Suppressor macrophage (primary cell): ENCODE data around the gene GRIK4.
A peak's percentile ranks its signal among the peaks of the same experiment; 100 is the strongest.
"Not testable (repeated sequence)": the region's sequence is repeated elsewhere in the genome, so short reads cannot be mapped to it uniquely, and the experiment has no call there.

Experiments used
- DNase-seq, 4 experiments: peaks; one replicate each; pipeline ENCODE4 v3.0.0-alpha.2; 2020 to 2022

Gene GRIK4

DNA sequence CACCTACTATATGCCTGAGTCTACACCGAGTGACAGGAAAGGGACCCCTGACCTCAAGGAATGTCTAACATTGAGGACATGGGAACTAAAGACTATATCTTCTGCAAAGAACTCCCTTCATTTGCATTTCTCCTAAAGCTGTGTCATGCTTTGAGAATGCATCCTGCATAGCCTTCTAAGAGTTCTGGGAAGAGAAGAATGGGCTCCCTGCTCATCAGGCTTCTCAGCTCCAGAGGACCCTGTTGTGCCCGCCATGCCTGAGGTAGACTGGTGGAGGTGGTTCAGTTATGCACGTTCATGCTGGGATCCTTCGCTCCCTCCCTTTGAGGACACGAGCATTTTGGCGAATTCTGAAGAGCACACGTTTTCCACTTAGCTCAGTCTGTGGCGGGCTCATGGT lies 63.3 kb downstream of the GRIK4 start:
- DNase-seq = no peak

DNA sequence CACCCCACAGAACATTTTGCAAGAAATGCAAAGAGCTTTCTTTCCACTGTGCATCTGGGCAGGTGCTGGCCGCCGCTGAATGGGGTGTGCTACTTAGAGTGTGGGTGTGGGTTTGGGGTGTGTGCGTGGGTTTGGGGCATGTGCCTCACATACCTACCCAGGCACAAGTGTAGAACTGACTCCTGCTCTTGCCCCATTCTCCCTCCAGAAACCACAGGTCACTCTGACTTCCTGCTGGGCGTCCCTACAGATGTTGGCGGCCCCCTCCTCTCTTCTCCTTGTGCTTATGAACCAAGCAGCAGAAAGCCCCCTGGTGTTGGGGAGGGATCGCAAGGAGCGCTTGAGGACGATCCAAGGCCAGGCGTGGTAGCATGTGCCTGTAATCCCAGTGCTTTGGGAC lies 63.9 kb downstream of the GRIK4 start:
- no peak for DNase-seq

DNA sequence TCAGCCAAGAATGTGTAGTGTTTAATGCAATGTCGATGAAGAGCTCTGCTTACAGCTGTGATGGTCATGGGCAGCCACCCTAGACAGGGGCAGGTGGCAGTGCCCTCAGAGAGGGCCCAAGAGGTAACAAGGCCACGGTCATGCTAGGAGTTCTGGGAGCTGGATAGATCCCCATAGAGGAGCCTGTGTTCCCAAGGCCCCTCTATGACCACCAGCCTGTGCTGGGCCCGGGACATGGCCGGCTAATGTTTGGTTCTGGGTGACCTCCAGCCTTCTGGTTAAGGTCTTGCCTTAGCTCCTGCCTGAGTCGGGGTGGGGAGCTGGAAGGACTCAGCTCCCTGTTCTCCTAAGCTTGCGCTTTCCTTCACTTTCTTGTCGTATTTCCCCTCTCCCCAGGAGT lies 65.1 kb downstream of the GRIK4 start:
- DNase-seq = no peak

DNA sequence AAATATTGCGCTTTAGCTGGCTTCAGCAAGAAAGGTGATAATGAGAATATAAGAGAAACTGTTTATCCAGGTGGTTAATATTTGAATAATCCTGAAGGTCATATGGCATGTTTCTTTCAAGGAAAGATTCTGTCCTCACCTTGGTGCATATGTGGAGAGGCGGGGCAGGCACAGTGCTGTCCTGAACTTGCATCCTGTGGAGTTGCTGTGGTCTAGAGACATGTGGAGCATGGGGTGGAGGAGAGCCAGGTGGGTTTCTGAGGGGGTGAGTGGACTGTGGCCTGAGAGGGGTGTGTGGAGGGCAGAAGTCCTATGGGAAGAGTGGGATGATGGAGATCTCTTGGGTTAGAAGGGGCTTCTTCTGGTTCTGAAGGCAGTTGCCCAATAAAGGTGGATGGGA lies 65.5 kb downstream of the GRIK4 start:
- DNase-seq = no peak

DNA sequence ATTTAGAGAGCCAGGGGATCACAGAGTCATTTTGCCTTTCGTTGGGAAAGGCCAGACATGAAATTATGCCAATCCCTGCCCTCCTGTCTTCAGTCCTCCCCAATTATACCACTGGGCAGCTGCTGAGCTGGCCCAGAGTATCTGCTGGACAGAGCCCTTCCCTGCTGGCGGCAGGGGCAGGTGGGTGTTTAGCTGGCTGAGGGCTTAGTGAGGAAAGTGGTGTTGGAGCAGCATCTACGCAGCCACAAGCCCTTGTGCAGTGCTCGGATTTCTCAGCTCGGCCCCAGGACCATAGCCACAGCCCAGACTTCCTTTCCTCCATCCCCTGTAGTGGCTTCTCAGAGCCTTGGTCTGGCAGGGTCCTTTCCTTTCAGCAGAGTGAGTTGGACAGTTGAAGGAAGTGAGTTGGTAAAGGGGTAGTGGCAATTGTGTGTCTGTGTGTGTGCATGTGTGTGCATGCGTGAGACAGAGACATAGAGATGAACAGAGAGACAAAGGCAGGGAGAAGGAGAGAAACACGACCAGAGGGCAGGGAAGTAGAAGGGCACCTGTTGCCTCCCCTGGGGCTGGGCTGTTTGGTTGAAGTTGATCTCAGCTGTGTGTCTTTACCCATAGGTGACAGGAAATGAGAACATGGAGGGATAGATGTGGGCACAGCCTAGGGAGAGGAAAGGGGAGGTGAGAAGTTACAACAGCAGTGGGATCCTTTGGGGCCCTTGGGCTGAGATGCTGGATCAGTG lies 66.2 kb downstream of the GRIK4 start:
- no peak for DNase-seq

DNA sequence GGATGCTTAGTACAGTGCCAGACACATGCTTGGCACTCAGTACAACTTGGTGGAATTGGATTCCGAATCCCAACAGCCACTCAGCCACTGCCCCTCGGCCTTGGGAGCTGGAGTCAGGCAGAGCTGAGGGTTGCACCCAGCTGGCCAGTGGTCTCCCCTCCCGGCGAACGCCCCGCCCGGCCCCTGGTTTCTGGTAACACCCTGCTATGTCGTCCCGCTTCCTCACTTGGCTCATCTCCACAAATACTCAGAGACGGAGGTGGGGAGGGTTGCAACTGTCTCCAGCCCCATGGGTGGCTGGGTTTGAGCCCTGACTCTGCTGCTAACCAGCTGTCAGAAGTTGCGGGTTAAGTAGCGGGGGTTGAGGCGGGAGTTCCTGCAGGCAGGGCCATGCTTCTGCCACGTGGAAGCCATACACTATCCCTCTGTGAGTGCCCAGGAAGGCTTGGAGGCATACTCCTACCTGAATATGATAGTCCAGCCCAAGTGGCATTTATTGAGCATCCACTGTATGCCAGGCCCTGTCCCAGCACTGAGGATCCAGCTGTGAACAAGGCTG lies 67.1 kb downstream of the GRIK4 start:
- no peak for DNase-seq

DNA sequence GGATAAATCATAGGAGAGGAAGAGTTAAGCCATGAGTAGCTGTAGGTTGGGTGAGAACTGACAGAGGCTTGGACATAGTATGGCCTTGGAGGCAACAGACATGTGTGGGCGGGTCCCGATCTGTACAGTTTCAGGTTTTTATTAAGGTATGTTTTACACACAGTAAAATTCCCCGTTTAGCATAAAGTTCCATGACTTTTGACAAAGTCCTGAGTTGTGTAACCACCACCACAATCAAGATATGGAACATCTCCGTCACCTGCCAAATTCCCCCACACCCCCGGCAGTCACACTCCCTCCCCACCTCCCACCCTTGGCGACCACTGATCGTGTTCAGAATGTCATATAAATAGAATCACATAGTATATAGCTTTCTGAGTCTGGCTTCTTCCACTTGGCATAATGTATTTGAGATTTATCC lies 68.1 kb downstream of the GRIK4 start:
- no peak for DNase-seq

DNA sequence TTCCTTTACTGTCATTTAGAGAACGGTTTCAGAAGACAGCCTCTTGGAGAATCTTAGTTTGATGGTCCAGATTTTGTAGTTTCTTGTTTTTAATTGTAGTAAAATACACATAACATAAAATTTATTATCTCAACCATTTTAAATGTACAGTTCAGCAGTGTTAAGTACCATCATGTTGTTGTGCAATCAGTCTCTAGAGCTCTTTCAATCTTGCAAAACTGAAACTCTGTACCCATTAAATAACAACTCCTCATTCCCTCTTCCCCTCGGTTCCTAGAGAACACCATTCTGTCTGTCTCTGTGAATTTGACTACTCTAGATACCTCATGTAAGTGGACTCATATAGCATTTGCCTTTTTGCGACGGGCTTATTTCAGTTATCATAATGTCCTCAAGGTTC lies 69.8 kb downstream of the GRIK4 start:
- DNase-seq = peak in 2 of 4 experiments; percentile 27 to 32

DNA sequence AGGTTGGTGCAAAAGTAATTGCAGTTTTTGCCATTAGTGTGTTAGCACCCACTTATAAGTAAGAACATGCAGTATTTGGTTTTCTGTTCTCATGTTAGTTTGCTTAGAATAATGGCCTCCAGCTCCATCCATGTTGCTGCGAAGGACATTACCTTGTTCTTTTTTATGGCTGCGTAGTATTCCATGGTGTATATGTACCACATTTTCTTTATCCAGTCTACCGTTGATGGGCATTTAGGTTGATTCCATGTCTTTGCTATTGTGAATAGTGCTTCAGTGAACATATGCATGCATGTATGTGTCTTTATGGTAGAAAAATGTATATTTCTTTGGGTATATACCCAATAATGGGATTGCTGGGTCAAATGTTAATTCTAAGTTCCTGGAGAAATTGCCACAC lies 71.0 kb downstream of the GRIK4 start:
- not testable (repeated sequence) for DNase-seq

DNA sequence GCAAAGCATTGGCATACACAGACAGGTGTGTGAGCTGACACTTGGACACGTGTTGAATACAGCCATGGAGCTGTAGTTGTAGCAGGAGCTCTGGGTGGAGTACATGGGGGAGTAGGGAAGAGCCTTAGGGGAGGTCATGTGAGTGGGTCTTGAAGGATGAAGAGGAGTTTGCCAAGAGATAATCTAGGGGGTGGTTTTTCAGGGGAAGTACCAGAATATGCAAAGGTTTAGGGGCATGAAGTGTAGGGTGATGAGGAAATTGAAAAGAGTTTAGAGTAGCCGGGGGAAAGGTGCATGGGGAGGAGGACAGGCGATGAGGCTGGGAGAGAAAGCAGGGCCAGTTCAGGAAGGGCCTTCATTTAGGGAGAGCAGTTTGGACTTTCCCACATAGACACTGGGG lies 74.5 kb downstream of the GRIK4 start:
- DNase-seq = no peak

DNA sequence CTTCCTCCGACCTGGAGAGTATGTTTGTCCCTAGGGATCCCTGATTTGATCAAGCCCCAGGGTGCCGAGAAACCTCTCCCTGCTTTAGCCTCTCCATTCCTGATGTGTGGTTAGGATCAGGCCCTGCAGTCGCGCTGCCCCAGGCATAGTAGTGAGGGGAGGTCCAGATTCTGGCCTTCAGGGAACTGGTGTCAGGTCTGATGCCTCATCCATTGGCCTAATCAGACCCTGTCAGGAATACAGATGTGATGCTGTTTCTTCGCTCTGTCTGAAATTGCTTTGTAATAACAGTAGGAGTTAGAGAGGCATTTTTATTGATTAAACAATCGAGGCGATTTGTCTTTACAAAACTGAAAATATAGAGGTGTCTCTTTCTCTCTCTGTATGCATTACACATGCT lies 75.2 kb downstream of the GRIK4 start:
- no peak for DNase-seq

DNA sequence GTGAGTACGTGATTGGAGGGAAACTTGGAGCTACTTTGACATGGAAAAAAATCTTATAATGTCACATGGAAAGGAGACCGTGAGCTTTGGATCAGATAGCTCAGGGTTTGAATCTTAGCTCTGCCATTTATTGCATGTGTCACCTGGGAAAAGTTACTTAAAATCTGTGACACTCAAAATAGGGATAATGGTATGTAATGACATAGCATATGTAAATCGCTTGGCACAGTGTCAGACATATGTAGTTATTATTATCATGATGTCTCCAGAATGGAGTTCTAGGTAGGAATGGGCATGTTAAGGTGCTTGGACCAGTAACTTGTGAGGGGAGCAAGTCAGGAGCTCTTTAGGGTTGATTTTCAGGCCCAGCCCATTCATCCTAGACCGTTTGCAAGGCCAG lies 75.8 kb downstream of the GRIK4 start:
- DNase-seq = no peak

DNA sequence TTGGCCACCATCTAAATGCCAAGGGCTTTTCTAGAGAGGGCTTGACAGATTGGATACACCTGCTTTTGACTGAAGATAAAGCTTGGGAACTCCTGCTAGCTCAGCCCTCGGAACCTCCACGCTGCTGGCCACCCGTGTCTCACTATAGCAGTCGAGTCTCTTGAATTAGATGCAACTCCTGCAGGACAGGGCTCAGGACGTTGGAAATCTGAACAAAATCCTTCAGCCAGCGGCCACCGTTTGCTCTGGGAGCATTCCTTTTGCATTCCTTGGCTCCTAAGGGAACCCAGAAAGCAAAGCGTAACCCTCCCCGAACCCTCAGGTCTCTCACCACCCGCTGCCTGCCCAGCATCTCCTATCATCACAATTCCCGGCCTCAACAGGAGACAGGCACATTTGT lies 77.8 kb downstream of the GRIK4 start:
- no peak for DNase-seq

DNA sequence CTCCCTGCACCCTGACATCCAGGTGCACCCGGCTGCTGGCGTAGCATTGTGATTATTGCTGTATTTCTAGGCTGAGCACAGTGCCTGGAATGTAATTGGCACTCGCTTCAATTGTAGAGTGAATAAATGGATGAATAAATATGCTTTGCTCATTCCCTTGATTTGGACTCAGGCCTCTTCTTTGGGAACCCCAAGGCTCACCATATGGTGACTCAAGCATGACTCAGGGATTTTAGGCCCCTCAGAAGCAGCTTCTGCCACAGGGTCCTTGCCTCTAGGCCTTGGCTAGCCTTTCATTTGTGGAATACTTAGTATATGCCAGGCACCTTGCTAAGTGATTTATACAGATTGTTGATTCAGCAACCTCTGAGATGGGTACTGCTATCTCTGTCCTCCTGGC lies 78.9 kb downstream of the GRIK4 start:
- no peak for DNase-seq

DNA sequence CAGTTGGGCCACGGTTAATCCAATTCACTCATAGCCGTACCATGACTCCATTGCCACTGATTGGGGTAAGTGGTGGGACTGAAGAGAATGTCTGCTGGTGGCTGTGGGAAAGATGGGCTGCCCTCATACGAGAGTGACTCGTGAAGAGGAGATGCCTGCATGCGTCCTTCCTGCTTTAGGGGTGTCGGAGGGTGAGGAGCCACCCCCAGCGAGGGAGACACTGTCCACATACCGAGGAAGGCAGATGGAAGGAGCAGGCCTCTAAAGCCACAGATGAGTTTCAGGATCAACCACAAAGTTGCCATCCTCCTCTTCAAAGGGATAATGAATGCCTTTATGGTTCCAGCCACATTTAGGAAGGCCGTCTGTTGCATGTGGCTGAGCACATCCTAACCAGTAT lies 83.2 kb downstream of the GRIK4 start:
- DNase-seq = no peak

DNA sequence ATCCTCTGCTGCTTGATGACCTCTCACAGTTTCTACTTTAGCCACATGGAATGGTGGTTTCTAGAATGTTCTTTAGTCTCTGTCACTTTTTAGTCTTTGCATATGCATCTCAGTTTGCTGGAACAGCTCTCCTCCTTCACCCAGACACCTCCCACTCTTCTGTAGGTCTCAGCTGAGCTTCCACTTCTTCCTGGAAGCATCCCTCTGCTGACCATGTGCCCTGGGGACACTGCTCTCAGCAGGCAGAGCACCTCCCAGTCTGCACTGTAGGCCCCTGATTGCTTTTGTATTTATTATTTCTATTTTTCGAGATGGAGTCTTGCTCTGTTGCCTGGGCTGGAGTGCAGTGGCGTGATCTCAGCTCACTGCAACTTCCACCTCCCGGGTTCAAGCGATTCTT lies 84.0 kb downstream of the GRIK4 start:
- no peak for DNase-seq

DNA sequence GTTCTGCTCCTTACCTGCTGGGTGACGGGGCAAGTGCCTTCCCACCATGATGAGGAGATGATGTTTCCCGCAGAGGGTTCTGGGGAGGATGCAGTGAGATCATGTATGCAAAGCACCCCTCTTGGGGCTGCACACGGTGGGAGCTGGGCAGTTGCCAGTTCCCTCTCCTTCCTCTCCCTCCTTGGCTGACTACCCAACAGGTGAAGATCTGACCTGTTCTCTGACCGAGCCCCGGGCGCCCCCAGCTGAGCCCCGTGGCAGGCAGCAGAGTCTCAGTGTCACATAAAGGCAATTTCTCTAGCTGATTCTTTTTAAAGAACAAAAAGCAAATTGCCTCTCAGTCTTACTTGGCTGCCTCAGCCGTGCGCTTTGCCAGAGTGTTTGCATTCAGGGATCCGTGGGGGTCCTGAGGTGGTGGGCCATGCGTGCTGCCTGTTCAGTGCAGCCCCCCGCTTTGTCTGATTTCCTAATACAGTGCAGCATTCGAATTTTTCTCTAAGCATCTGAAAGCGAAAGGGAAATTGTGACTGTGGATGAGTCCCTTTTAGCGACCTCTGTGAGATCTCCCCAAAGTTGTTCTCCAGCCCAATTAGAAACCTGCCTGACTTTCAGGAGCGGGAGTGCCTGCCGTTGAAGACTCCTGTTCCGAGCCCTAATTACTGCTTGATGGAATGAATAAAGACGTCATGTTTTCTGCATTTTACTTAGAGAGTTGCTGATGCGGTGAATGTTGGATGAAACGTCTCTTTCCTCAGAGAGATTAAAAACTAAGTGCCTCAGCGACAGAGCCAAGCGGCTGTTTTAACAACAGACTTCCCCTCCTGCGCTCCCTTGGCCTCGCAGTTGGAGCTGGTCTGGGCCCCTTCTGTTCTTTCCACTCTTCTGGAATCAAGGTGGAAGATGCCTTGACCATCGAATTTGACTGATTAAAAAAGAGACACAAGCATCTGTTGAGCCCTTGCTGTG lies 86.0 kb downstream of the GRIK4 start:
- no peak for DNase-seq

DNA sequence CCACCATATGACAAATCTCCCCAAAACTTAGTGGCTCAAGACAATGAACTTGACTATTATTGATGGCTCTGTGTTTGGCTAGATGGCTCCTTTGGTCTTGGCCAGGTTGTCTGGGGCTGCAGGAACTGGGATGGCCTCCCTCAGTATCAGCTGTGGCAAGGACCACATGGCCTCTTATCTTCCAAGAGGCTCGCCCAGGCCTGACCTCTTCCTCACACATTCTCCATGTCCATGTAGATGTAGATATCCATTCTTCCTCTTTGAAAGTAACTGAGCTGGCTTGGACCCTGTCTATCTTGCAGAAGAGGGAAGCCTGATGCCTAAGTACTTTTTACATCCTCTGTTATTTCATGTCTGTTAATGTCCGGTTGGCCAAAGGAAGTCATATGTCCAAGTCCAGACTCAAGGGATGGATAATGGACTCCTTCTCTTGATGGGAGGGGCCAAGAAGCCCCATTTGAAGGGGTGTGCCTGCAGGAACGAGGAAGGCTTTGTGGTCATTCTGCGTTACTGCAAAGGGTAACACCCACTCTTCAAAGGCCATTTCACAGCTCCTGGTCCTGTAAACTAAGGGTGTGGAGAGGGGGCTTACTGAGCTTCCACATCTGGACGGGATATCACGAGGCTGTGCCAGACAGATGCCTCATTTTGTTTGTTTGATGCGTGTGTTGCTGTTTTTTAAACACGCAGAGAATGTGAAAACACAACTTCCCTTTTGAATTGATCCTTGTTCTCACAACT lies 87.1 kb downstream of the GRIK4 start:
- DNase-seq = no peak

DNA sequence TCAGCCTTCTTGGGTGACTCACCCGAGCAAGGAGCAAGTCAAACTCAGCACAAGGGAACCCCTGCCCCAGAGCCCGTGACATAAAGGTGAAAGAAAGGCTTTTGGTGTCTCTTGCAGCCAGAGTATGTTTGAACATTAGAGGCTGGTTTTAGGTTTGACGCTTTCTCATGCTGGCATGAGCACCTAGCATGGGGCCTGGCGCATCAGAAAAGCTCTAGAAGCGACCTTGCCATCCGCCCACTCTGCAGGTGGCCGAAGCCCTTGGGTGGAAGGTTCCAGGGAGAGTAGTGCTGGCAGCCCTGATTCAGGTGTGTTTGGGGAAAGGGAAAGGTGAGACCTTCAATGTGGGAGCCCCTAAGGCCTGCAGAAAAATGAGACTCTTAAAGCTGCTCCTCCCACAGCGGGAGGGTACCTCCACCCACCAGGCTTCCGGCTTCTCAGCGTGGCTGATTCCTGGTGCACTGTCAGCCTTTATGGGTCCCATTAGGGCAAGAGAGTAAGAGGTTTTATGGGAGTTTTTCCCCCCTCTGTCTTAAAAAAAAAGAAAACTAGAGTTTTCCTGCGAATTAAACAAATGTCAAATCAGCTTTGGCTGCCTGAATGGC lies 88.4 kb downstream of the GRIK4 start:
- DNase-seq = no peak

DNA sequence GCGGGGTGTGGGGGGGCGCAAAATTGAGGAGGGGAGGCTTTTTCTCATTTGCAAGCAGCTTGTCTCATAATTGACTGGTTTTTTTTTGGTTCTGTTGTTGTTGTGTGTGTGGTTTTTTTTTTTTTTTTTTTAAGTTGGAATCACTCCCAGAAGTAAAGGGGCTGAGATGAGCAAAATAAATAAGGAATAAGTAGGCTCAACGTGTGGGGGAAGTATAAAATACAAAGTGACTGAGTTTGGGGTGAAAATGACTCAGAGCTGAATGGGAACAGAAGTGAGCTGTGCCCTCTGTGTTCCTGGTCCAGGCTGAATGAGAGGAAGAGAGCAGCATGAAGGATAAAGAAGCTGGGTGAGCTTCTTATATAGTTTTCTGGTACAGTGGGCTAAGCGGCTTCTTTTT lies 90.0 kb downstream of the GRIK4 start:
- DNase-seq = peak; percentile 21 to 63 (median 38)

DNA sequence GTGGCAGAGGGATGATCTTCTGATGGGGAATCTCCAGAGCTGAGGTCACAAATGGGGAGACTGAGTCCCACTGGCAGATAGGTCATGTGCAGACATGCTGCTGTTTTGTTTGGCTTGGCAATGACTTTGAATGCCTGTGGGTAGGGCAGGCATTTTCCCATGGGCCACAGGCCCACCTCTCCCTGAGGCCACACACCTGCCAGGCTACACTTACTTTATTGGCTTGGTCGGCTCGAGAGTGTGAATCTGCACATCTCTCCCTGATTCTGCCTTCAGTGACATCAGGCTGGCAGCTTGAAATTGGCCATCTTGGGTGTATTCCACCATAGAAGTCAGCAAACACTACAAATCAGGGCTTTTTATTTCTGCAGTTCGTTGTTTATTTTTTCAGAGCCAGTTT lies 91.5 kb downstream of the GRIK4 start:
- DNase-seq = no peak

DNA sequence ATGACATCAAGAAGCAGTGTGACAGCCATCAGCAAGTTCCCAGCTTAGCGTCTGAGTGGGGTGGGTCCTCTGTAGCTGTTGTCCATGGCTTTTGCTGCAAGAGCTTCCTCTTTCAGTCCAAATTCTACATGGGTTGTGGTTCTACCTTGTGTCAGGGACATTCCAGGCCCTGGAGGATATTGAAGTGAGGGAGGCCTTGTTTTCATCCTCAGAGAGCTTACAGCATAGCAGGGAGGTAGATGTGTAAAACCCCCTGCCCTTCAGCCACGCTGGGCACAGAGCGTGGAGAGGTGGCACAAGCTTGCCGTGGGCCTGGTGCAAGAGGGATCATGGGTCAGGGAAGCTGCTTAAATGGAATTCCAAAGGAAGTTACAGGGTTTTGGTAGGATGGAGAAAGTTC lies 93.9 kb downstream of the GRIK4 start:
- peak in 1 of 4 experiments; percentile 8 for DNase-seq
